Suprapubic skin (tissue), 4 donors: ENCODE results near the gene JADE3.

ENCODE experiments used
- EP300 ChIP-seq: sonication (generic); formaldehyde crosslinking; IDR thresholded peaks from one replicate; pipeline ENCODE4 v1.6.1; 2017; ENCODE audit warnings: antibody characterized with exemption
- POLR2A ChIP-seq, 2 donors: fragments of 450-650 bp; IDR thresholded peaks; one replicate each; pipeline ENCODE4 v1.6.1; 2017; ENCODE audit warnings: antibody characterized with exemption in 2 of 2, mild to moderate bottlenecking in 2 of 2, moderate library complexity in 2 of 2
- POLR2AphosphoS5 ChIP-seq, 3 donors: sonication (generic); formaldehyde crosslinking; IDR thresholded peaks; one replicate each; pipeline ENCODE4 v1.6.1; 2017; ENCODE audit warnings: antibody characterized with exemption in 3 of 3
- TF ChIP-seq, protein P1 (sequence below), 2 donors: fragments of 200-600 bp in 1 of 2; fragments of 450-650 bp in 1 of 2; sonication (generic) in 1 of 2; IDR thresholded peaks; one replicate each; pipeline ENCODE4 v1.5.1; 2016 to 2019; ENCODE audit warnings: antibody characterized with exemption in 2 of 2, mild to moderate bottlenecking in 1 of 2, moderate library complexity in 1 of 2

DNA sequence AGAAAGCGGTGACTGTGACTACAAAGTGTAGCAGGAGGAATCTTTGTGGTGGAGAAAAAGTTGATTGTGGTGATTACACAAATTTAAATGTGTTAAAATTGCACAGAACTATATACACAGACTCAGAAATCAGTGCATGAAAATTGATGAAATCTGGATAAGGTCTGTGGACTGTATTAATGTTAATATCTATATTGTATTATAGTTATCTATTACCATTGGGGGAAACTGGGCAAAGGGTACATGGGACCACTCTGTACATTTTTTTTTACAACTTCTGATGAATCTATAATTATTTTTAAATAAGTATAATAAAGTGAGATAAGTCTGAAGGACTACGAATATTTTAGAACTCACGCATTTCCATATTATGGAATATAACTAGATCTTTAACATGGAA lies 1.8 kb upstream of the JADE3 start:
- TF ChIP-seq EP300 (no peak), POLR2AphosphoS5 (IDR thresholded peaks at IDR 0.05) (no peak), POLR2A (IDR thresholded peaks at IDR 0.05) (no peak)
- TF ChIP-seq, protein P1, sequence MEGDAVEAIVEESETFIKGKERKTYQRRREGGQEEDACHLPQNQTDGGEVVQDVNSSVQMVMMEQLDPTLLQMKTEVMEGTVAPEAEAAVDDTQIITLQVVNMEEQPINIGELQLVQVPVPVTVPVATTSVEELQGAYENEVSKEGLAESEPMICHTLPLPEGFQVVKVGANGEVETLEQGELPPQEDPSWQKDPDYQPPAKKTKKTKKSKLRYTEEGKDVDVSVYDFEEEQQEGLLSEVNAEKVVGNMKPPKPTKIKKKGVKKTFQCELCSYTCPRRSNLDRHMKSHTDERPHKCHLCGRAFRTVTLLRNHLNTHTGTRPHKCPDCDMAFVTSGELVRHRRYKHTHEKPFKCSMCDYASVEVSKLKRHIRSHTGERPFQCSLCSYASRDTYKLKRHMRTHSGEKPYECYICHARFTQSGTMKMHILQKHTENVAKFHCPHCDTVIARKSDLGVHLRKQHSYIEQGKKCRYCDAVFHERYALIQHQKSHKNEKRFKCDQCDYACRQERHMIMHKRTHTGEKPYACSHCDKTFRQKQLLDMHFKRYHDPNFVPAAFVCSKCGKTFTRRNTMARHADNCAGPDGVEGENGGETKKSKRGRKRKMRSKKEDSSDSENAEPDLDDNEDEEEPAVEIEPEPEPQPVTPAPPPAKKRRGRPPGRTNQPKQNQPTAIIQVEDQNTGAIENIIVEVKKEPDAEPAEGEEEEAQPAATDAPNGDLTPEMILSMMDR (IDR thresholded peaks at IDR 0.05) = no peak
